ENCODE measurements around the gene COL25A1.

COL25A1 gene

GRCh38 chr4:109302361-109303139 lies at the start of gene COL25A1:
COL25A1 (minus strand) TSS chr4:109302658.
- DNase-seq (ENCODE audit: low spot score) = peak; percentile 31
- no peak for TF ChIP-seq CTCF (IDR thresholded peaks at IDR 0.05; ENCODE audit: extremely low read depth, missing control alignments)

GRCh38 chr4:109350121-109350520 lies 47.7 kb upstream of the COL25A1 start:
- TF ChIP-seq CTCF (IDR thresholded peaks at IDR 0.05; ENCODE audit: extremely low read depth, missing control alignments) = no peak
- DNase-seq (ENCODE audit: low spot score) = no peak

GRCh38 chr4:109334129-109335105 lies 32.0 kb upstream of the COL25A1 start:
- DNase-seq (ENCODE audit: low spot score) = no peak
- TF ChIP-seq CTCF (IDR thresholded peaks at IDR 0.05; ENCODE audit: extremely low read depth, missing control alignments) = no peak

GRCh38 chr4:109332926-109333464 lies 30.5 kb upstream of the COL25A1 start:
- no peak for TF ChIP-seq CTCF (IDR thresholded peaks at IDR 0.05; ENCODE audit: extremely low read depth, missing control alignments)
- no peak for DNase-seq (ENCODE audit: low spot score)

GRCh38 chr4:109327641-109328040 lies 25.2 kb upstream of the COL25A1 start:
- TF ChIP-seq CTCF (IDR thresholded peaks at IDR 0.05; ENCODE audit: extremely low read depth, missing control alignments) = no peak
- no peak for DNase-seq (ENCODE audit: low spot score)

- no peak for TF ChIP-seq CTCF (IDR thresholded peaks at IDR 0.05; ENCODE audit: extremely low read depth, missing control alignments)
- no peak for DNase-seq (ENCODE audit: low spot score)
Measured at GRCh38 chr4:109325698-109326097, 23.2 kb upstream of the COL25A1 start.
